Cortex of kidney (tissue), 1 donor: ENCODE data around the gene BABAM2.
"Not testable (repeated sequence)": the region's sequence is repeated elsewhere in the genome, so short reads cannot be mapped to it uniquely, and the experiment has no call there.

Experiments
- DNase-seq: peaks from one replicate; lab custom pipeline; 2025; lab: John Stamatoyannopoulos, UW

Gene BABAM2

DNA sequence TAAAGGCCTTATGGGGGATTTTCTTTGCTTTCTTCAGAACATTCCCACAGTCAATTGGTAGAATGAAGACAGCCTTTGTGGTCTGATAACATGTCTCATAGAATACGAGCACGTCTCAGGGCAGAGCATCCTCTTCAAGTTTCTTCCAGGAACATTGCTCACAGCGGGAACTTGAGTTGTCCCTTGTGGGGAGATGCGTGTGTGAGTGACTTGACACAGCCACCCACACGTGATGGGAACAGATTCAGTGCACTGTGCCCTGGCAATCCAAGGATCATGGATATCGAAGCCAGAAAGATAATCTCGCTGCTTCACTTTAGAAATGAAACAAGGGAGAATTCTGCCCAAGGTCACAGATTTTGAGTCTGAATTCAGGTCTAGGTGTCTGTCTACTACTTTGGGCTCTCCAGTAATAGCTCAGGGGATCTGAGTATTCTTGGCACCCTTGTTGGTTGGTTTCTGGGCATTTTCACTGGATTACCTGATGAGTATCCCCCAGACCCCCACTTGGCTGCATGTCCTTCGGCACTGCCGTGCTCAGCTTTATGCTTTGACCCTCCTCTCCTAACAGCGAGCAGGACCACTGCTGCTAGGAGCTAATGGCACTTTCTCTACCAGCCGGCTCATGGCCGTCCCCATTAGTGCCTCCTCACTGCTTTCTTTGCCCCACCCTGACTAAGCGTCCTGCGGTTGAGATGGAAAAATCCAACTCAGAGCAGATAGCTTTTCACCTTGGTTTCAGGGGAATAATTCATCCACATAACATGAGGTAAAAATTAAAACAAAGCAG, 426.2 kb downstream of the BABAM2 start:
- no peak for DNase-seq

DNA sequence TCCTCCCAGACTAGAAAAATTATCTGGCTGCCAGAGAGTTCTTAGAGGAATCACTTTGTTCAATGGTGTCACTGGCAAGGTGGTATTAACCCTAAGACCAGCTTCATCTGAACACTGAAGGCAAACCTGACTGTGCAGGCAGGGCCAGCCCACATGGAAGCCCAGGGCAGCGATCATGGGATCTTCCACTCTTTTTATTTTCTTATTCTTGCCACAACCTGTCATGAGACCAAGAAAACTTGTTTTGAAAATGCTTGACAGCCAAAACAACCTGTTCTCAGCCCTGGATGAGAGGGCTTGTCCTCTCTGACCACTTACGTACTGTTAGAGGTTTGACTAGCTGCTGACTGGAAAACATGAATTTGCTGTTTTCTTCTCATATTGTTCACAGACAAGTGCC, 426.9 kb downstream of the BABAM2 start:
- DNase-seq, result no peak

DNA sequence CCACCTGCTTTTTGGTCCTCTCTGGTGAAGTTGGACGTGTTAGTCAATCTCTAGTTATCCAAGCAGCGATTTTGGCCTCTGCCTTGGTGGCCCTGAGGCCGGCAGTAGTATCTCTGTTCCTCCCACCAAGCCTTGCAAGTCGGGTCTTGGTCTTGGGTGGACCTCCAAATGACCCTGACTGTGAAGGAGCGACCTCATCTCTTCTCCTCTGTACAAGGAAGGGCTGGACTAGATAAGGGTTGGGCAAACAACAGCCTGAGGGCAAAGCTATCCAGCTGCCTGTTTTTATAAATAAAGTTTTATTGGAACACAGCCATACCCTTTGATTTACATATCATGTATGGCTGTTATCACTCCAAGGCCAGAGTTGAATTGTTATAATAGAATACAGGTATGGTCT, 427.5 kb downstream of the BABAM2 start:
- DNase-seq, result no peak

DNA sequence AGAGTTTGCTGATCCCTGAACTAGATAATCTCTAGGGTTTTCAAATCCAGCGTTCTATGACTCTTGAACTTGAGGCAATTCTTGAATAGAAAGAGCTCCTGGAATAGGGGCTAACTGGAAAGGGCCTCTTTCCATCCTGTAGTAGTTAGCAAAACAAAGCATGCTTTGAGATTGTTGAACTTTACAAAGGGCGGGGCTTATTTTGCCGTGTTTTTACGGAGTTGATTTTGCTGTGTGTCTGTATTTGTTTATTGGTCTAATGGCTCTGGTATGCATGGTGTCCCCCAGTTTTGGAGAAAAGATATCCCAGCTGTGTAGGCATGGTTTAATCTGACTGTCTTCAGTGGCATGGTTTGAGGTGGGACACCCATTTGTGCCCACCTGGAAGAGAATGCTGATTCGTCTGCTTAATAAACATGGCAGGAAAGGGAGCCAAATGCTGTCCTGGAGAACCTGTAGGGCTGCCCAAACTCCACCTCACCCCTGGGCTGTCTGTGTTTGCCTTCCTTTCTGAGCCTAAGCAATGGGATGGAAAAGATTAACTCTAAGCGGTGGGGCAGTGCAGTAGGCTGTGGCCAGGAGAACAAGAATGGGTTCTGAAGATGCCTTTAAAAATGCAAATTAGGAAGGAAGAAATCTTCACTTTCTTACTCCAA, 428.1 kb downstream of the BABAM2 start:
- no peak for DNase-seq

DNA sequence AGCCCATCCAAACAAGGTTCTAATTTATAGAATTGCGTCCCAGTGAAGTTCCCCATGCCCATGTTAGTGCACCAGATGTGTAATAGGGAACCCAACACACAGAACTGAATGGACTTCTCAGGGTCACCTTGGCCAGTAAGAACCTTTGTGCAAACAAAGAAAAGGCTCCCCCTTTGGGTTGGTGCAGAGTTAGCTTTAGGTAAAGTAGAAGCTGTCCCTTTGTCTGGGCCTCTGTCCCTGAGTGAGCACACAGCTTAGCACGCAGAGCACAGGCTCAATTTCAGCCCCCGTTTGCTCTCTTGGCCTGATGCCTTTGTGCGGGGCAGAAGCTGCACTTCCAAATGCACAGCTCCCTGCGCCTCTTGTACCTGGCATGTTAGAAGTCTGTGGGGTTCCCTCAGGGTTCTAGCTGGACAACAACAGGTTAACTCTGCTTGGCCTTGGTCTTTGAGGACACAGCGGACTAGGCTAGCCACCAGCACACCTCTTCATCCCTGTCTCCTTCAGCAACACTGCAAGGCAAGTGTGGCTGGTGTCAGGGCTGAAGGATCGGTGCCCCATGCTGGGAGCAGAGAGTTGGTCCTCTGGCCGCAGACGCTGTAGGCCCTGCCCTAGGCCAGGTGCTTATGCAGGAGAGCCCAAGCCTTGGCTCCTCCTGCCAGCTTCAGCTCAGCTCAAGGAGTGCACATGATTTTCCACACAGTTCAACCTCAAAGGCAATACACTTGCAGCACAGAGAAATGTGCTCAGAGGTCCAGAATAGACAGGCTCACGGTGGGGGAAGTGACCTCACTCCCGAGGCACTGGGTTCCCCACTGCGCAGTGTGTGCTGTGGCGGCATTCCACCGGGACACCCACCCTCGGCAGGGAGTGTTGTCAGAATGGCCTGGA, 428.8 kb downstream of the BABAM2 start:
- no peak for DNase-seq

DNA sequence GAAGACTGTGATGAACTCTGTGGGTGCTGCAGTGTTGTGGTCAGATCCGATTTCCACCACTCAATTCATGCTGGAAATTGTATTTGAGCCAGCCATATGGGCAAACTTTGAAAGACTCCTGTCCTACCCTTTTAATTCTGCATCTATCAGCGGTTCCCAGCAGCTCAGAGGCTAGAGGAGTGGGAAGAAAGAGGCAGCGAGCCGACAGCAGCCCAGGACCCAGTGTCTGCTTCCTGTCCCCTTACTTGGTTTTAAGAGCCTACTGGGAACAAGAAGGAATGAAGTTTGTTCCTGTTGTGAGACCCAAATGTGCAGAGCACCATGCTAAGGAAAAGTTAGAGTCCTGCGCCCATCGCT, 429.5 kb downstream of the BABAM2 start:
- no peak for DNase-seq

DNA sequence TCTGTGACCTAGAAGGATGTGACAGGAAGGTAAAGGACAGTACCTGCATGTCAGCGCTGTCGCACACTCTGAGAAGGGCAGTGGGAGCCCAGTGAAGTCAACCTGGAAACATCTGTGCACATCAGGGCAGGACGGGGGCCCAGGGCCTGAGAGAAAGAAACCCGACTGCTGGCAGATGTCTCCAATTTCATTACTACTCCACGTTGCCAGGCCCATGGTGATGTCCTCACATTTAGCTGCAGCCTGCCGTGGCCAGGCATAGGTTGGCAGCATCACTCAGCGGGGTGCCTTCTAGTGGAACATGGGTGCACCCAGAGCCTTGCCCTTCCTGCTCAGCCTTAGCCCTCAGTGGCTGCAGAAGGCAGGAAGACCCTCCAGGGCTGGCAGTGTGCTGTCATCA, 429.8 kb downstream of the BABAM2 start:
- no peak for DNase-seq

DNA sequence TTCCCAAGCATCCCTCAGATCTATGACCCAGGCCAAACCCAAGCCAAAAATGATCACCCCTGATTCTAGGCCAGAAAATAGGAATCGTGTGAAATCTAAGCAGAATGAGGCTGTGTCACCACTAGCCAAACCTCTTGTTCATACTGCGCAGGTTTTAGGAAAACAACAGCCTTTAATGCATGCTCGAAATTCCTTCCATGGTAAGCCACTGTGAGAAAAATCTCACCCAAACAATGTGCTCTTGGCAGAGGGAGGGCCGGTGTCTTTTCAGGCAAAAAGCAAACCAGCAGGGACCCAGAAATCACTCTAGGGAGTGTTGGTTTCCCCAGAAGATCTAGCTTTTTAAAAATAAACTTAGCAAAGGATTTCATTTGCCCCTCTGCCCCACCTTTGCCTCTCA, 430.9 kb downstream of the BABAM2 start:
- DNase-seq, result no peak

DNA sequence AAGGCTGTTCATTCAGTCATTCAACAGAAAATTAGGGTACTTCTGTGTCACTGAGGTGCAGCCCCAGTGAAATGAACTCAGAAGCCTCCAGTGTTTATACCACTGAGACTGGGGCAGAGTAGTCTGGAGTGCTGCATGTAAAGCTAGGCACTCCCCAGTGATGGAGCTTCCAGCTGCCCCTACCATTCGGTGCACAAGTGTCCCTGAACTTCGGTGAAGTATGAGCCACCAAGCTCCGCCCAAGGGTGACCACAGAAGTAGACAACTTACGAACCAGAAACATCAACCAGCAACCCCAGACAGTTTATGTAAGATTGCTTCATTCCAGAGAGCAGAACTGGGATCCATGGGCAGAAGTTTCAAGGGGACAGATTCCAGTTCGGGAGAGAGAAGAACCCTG, 431.5 kb downstream of the BABAM2 start:
- DNase-seq, result no peak

DNA sequence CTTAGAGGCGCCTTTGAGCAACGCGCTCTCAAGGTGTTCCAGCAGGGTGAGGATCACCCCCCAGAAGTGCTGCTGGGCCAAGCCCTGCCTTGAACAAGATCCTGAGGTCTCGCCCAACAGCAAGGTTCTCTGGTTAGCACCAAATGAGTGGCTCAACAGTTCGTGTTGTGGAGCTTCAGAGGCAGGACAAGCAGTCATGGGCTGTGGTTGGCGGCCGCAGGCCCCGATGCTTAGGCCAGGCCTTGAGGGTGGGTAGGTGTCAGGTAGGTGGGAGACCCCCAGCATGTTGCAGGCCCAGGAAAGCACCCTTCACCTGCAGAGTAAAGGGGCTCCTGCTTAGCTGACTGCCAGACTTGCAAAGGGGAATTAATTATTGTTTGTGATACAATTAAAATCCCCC, 431.9 kb downstream of the BABAM2 start:
- no peak for DNase-seq

DNA sequence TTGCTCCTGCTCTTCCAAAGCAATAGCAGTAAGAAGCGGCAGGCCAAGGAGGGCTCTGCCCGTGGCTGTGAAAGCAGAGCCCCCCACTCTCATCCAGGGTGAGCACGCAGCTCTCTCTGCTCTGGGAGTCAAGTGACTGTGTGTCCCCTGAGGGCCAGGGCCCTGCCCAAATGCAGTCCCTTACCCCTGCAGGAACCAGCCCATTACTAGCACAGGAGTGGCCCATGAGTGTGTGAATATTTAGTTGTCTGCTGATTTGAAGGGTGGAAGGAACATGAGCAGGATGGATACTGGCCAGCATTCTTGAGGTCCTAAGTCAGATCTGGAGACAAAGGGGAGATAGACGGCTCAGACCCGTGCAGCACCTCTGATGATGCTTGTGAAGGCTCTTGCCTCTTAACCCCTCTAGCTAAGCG, 432.5 kb downstream of the BABAM2 start:
- DNase-seq, result no peak

DNA sequence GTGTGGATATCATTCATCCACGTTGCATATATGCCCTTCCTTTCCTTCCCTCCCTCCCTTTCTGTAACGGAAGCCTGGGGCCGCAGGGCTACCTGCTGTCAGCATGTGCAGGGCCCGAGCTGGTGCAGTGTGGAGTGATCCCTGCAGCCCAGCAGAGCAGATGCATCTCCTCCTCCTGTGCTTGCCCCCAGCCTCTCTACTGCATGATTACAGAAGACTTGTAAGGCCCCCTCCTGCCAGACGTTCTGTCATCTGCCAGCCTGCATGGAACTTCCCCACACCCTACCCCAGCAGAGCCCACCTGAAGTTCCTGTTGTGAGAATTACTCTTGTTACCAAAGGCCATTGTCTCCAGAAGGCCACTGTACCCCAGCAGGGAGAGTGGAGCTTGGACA, 434.6 kb downstream of the BABAM2 start:
- DNase-seq, result no peak

DNA sequence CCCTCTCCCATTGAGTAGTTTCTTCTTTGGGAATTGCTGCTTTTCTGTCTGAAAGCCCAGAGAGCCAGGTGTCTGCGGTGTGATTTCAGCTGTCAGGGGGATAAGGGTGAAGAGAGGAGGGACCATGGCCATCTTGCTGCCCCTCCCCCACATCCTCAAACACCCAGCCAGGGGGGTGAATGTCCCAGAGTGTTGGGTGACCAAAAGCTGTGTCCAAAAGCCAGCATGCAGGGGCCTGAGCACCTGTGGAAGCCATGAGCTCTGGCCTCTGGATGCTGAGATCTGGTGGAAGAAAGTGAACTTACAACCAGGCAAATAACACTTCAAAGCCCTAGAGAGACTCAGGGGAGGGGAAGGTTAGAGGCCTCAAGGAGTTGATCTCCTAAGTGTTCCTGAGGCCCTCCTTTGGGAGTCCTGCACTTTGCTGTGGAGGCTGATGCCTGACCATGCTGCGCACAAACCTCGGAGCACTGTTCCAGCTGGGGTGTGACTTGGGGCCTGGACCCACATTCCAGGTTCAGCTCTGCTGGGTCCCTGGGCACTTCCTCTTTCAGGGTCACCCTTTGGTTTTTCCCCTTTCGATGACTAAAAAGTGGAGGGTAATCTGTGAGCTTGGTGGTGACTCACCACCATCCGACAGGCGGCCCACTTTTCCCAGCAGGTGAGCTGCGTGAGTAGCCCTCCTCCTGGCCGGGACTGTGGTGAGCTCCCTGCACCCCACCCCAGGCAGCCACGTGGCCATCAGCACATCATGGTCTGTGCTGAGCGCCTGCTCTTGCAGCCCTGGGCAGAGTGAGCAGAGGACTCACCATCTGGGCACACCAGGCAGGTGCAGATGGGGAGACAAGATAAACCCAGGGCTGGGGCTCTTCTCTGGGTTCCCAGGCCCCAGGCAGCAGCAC, 435.3 kb downstream of the BABAM2 start:
- no peak for DNase-seq

DNA sequence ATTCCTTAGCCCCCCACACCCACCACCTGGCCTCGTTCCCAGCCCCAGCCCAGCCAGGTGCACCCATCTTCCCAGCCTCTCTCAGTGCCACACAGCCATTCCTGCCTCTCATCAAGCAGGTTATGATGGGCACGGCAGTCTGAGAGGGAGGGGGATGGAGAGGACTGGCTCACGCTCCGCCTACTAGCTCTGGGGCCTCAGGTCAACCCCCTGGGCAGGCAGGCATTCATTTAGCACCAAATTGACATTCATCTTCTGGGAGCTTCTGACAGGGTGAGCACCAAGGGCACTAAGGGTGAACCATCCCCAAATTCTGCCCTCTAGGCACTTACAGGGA, 435.9 kb downstream of the BABAM2 start:
- DNase-seq, result no peak

DNA sequence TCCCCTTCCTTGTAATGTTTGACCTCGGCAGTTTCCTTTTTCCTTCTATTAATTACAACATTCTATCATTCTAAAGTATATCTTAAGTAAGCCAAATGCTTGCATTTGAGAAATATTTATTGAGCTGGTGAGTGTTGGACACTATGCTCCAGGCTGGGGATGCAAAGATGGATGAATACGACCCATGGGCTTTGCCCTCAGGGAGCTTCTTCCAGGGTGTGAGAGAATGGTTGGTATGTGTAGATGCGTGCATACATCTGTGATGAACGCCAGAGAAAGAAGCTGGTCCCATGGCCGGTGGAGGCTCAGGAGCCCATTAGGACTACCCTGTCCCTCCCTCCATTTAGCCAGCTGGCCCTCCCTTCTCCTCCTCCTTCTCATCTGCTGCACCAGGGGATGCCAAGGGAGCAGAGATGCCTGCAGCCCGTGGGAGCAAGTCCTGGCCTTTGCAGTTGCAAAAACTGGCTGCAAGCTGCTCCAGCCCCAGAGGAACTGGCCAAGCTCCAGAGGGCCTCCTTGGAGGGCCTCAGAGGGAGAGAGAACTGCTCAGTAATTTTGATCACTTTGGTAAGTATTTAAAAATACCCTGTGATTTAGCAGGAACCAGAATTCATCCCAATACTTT, 436.5 kb downstream of the BABAM2 start:
- DNase-seq, result no peak

DNA sequence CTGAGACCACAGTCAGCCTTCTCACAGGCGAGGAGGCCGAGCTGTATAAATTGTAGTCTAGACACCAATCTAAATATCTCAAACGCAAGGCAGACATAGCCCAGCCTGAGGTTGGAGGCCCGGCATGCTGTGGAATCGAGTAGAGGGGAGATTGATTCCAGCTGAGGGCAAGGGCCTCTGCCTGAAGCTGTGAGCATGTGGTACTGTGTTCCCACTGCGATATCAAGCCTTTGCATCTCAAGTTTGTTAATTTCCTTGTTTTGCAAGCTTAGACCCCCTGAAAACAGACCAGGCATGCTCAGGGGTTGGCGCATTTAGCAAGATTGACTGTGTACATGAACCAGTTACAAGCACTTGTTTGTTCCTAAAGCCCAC, 437.0 kb downstream of the BABAM2 start:
- no peak for DNase-seq

DNA sequence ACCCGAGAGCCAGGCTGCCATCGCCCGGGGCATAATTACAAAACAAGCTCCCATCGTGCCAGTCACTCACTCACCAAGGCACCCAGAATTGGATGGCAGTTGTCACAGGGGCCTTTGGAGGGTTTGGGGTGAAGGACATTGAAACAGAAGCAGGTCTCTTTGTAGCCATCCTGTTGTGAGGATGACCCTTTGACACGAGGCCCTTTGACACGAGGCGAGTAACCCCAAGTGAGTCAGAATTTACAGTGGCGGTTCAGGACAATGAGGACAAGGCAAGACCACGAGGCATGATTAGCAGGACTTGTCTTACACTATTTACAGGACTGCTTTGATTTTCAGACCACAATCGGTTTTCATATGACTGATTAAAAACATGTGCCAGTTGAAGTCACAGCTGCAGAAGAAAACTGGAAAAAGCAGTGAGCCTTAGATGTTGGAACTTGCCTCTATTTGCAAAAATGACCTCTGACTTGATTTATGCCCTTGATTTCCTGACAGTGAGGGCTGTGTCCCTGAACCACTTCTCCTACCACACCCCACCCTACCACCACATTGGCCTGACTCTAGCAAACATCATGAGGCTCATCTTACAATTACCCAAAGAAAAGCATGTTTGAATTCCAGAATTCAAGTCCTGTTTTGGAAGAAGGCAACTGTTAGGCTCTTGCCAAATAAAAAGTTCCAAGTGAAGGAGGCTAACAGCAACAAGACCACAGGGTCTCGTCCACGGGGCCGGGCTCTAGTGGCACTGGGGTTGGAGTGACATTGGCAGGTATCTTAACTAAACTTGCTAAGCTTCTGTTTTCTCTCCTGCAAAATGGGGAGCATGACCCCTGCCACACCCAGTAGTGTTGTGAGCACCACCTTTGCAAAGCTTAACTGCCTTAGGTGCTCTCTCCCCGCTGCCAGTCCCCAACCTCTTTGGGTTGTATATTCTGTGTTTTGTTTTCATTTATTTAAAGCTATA, 437.7 kb downstream of the BABAM2 start:
- DNase-seq, result no peak

DNA sequence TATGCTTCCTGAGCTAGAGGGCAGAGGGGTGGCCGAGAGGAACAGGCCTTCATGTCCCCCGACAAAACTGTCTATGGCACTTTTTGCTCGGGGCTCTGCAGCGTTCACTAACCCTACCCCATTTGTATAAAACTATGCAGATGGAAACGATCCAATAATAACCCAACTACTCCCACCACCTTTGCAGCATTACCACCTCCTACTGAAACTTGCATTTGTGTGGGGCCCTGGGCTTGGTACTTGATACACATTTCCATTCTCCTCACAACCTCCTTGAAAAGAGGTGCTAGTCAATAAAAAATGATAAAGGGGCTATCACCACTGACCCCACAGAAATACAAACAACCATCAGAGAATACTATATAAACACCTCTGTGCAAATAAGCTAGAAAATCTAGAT, 438.7 kb downstream of the BABAM2 start:
- DNase-seq, result no peak

DNA sequence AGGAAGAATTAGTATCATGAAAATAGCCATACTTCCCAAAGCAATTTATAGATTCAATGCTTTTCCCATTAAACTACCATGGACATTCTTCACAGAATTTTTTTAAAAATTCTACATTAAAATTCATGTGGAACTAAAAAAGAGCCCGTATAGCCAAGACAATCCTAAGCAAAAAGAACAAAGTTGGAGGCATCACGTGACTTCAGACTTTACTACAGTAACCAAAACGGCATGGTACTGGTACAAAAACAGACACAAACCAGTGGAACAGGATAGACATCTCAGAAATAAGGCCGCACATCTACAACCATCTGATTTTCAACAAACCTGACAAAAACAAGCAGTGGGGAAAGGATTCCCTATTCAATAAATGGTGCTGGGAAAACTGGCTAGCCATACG, 440.2 kb downstream of the BABAM2 start:
- DNase-seq, result not testable (repeated sequence)

DNA sequence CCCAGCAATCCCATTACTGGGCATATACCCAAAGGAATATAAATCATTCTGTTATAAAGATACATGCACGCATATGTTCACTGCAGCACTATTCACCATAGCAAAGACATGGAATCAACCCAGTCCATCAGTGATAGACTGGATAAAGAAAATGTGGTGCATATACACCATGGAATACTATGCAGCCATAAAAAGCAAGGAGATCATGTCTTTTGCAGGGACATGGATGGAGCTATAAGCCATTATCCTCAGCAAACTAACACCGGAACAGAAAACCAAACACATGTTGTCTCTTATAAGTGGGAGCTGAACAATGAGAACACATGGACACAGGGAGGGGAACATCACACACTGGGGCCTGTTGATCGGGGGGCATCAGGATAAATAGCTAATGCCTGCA, 441.3 kb downstream of the BABAM2 start:
- DNase-seq, result not testable (repeated sequence)
